IPS-20b (cell line): ENCODE measurements around the gene TSPO.

ENCODE experiments used
- H3K27ac ChIP-seq: one replicate; pipeline ENCODE4 v1.5.1; 2013; ENCODE audit warnings: low read length
- H3K27me3 ChIP-seq: 2 replicates; pipeline ENCODE4 v1.6.1; 2013; ENCODE audit warnings: mild to moderate bottlenecking, low read length, inconsistent platforms; ENCODE audit not compliant: insufficient read depth
- H3K36me3 ChIP-seq: 2 replicates; pipeline ENCODE4 v1.6.1; 2013; ENCODE audit warnings: low read depth, mild to moderate bottlenecking, inconsistent platforms, low read length, moderate library complexity; ENCODE audit not compliant: insufficient read depth
- H3K4me1 ChIP-seq: 2 replicates; pipeline ENCODE4 v1.6.1; 2013; ENCODE audit warnings: mild to moderate bottlenecking, control low read depth, inconsistent platforms, low read length, moderate library complexity; ENCODE audit not compliant: insufficient read depth
- H3K4me3 ChIP-seq: 2 replicates; pipeline ENCODE4 v1.5.1; 2013; ENCODE audit warnings: mild to moderate bottlenecking, low read length, inconsistent platforms
- H3K9ac ChIP-seq: 2 replicates; pipeline ENCODE4 v1.6.1; 2013; ENCODE audit warnings: low read depth, mild to moderate bottlenecking, inconsistent platforms, low read length, moderate library complexity
- H3K9me3 ChIP-seq: 2 replicates; pipeline ENCODE4 v1.6.1; 2013; ENCODE audit warnings: mild to moderate bottlenecking, low read depth, low read length, inconsistent platforms; ENCODE audit not compliant: insufficient read depth

The TSPO gene

DNA sequence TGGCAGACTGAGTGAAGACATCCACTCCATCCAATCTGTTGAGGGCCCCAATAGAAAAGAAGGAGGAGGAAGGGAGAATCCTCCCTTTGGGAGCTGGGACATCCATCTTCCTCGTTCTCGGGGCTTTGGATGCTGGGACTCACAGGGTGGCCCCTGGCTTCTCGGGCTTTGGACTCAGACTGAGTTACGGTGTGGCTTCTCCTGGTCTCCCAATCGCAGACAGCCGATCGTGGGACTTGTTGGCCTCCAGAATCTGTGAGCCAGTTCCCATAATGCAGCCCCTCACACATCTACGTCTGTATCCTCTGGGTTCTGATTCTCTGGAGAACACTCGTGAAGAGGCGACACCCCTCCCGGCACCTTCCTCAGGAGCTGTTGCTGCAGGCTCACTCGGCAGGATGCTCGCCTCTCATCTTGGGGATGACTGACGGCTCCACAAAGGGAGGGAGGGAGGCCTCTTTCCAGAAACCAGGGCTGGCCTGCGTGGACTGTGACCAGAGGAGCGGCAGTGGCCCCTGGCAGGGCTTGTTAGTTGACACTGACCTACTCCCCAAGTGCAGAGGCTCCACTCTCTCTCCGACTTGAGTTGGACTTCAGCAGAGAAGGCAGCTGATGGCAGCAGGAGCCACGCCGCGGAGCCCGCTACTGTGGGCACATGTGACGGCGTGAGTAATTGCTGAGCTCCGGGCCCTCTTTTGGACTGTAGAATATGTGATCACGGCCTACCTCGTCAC lies 50.3 kb downstream of the TSPO start:
- H3K9ac ChIP-seq, result no peak overlapping the region
- H3K9me3 ChIP-seq, result no peaks in the 10 kb centered on the region
- H3K27ac ChIP-seq, result no peak overlapping the region
- no peaks in the 10 kb centered on the region for H3K36me3 ChIP-seq
- peaks cover 4% of the 10 kb centered on the region; the same call in 1 of the 2 replicates for H3K4me1 ChIP-seq
- H3K4me3 ChIP-seq, result no peak overlapping the region
- H3K27me3 ChIP-seq, result no peaks in the 10 kb centered on the region

DNA sequence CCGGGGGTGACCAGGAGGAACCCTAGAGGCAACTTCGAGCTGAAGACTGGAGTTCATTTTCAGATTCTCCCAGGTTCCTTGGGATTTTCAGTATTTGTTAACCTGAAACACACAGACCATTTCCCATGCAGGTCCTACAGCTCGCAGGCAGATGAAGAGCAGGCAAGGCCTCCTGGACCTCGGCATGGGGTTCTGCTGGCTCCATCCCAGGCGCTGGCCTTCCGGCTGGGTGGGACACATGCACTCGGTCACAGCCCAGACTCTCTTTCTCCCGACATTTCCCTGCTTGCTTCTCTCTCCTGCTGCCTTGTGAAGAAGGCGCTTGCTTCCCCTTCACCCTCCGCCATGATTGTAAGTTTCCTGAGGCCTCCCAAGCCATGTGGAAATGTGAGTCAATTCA lies 51.0 kb downstream of the TSPO start:
- Histone ChIP-seq H3K27ac (no peak overlapping the region), H3K4me1 (peaks cover 4% of the 10 kb centered on the region; the same call in 1 of the 2 replicates), H3K9ac (peak overlapping the region; percentile 6; the same call in 1 of the 2 replicates), H3K36me3 (no peaks in the 10 kb centered on the region), H3K4me3 (no peak overlapping the region), H3K27me3 (no peaks in the 10 kb centered on the region), H3K9me3 (no peaks in the 10 kb centered on the region)

DNA sequence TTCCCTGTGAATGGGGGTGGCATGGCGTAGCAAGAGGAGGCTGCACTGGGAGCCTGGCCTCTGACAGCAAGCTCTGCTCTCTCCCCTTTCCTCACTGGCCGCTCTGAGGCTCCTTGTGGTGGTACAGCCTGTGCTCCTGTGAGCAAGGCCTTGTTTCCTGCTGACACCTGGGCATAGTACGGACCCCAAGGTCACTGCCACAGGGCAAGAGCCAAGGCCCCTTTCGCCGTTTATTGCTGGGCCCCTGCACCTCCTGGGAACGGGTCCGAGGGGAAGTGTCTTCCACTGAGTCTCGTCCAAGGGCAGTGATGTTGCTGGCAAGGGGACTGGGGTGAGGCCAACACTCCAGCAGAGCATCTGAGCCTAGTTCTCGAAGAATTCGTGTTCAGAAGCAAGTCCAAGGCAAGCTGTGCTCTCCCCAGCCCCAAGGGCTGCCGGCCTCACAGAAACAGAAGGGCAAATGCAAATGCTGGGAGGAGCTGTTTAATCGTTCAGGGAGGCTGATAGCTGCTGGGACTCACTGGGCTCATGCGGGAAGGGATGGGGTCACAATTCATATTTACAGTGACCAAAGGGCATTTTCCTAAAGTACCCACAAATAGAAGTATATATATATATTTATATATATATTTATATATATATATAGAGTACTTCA lies 51.5 kb downstream of the TSPO start:
- no peaks in the 10 kb centered on the region for H3K27me3 ChIP-seq
- H3K4me1 ChIP-seq, result peaks cover 4% of the 10 kb centered on the region; the same call in 1 of the 2 replicates
- peak overlapping the region; percentile 6; the same call in 1 of the 2 replicates for H3K9ac ChIP-seq
- H3K36me3 ChIP-seq, result no peaks in the 10 kb centered on the region
- no peak overlapping the region for H3K27ac ChIP-seq
- no peaks in the 10 kb centered on the region for H3K9me3 ChIP-seq
- H3K4me3 ChIP-seq, result no peak overlapping the region

- H3K4me3 ChIP-seq, result no peak overlapping the region
- H3K36me3 ChIP-seq, result no peaks in the 10 kb centered on the region
- H3K4me1 ChIP-seq, result peaks cover 4% of the 10 kb centered on the region; the same call in 1 of the 2 replicates
- no peak overlapping the region for H3K9ac ChIP-seq
- H3K27me3 ChIP-seq, result no peaks in the 10 kb centered on the region
- no peaks in the 10 kb centered on the region for H3K9me3 ChIP-seq
- no peak overlapping the region for H3K27ac ChIP-seq
Measured at GRCh38 chr22:43203471-43203981, 52.2 kb downstream of the TSPO start.

DNA sequence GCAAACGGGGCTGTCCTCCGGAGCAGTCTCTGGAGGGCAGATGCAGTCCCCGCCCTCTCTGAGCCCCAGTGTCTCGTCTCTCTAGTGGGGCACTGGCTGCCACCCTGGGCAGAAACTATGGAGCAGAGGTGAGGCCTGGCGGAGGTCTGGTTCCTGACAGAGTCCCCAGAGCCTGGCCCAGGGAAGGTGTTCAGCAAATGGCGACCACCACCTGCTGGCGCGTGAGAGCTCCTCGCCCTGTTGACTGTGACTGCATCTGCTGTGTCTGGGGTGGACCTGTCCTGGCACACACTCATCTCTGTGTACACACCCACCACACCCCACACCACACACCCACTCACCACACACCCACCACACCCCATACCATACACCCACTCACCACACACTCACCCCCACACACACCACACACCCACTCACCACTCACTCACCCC lies 53.9 kb downstream of the TSPO start:
- Histone ChIP-seq H3K9ac (no peak overlapping the region), H3K27me3 (no peaks in the 10 kb centered on the region), H3K9me3 (no peaks in the 10 kb centered on the region)

DNA sequence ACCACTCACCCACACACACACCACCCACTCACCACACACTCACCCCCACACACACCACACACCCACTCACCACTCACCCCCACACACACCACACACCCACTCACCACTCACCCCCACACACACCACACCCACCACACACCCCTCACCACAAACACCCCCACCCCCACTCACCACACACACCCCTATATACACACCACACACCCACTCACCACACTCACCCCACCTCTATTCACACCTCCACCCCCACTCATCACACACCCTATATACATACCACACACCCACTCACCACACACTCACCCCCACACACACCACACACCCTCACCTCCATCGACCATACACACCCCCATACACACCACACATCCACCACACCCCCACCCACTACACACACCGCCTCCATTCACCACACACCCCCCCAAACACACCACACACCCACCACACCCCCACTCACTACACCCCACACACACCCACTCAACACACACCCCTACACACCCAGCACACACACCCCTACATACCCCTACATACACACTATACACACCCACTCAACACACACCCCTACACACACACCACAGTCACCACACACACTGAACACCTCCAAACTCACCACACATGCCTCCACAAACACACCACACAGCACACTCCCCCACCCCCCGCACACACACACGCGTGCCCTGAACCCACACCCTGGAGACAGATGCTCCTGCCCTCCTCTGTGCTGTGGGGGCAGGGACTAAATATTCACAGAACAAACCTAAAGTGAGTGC lies 54.6 kb downstream of the TSPO start:
- Histone ChIP-seq H3K9me3 (no peaks in the 10 kb centered on the region), H3K27ac (no peak overlapping the region), H3K4me1 (peaks cover 4% of the 10 kb centered on the region; the same call in 1 of the 2 replicates), H3K27me3 (no peaks in the 10 kb centered on the region), H3K9ac (no peak overlapping the region), H3K36me3 (no peaks in the 10 kb centered on the region), H3K4me3 (no peak overlapping the region)

More for the DNA sequence above, 53.9 kb downstream of the TSPO start:
- H3K36me3 ChIP-seq, result no peaks in the 10 kb centered on the region
- H3K4me3 ChIP-seq, result no peak overlapping the region
- no peak overlapping the region for H3K27ac ChIP-seq
- H3K4me1 ChIP-seq, result peaks cover 4% of the 10 kb centered on the region; the same call in 1 of the 2 replicates

DNA sequence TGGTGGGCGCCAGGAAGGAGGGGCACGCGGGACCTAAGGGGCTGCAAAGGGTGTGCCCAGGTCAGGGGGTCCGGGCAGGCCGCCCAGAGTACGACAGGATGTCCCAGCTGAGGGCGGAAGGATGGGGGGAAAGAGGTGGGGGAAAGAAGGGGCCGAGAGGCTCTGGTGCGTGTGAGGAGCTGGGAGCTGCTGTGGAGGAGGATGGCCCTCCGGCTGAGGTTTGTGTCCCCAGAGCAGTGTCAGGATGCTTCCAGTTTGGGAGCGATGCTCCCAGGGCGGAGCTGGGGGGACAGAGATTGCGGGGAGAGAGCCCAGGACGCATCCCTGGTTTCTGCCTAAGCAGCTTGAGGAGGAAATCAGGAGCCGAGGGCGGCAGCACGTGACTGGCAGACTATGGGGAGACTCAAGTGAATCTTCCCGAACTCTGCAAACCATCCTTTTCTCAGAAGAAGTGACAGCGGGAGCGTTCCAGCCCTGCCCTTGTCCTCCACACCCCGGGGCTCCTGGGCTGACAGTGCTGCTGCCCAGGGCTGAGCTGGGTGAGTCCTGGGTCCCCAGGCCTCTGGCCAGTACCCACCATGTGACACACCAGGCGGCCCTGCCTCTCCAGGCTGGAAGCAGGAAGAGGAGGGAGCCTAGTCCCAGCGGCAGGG lies 55.3 kb downstream of the TSPO start:
- Histone ChIP-seq H3K36me3 (no peaks in the 10 kb centered on the region), H3K9me3 (no peaks in the 10 kb centered on the region), H3K27ac (no peak overlapping the region), H3K27me3 (no peaks in the 10 kb centered on the region), H3K4me3 (no peak overlapping the region), H3K4me1 (peaks cover 4% of the 10 kb centered on the region; the same call in 1 of the 2 replicates), H3K9ac (no peak overlapping the region)

DNA sequence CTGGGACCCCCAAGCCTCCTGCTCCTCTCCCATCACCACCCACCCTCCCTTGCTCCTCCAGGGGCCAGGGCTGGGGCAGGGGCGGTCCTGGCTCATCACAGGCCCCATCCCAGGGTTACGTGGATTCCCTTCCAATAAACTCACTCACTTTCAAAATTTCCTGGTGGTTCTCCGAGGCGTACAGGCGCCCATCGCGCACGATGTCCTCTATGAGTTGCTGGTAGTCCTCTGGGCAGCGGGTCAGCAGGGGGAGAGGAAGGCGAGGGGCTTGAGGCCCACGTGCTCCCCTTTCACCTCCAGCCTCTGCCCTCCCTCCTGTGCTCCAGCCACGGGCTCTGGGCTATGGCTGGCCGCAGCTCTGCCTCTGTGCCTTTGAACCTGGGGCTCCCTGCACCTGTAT lies 56.0 kb downstream of the TSPO start:
- H3K27ac ChIP-seq, result no peak overlapping the region
- no peak overlapping the region for H3K4me3 ChIP-seq
- H3K36me3 ChIP-seq, result no peaks in the 10 kb centered on the region
- no peak overlapping the region for H3K9ac ChIP-seq
- H3K27me3 ChIP-seq, result no peaks in the 10 kb centered on the region
- H3K9me3 ChIP-seq, result no peaks in the 10 kb centered on the region
- peaks cover 4% of the 10 kb centered on the region; the same call in 1 of the 2 replicates for H3K4me1 ChIP-seq

GRCh38 chr22:43207849-43208702 lies 56.7 kb downstream of the TSPO start:
- Histone ChIP-seq H3K9ac (no peak overlapping the region), H3K9me3 (no peaks in the 10 kb centered on the region), H3K4me3 (no peak overlapping the region), H3K4me1 (no peaks in the 10 kb centered on the region), H3K27ac (no peak overlapping the region), H3K27me3 (no peaks in the 10 kb centered on the region), H3K36me3 (no peaks in the 10 kb centered on the region)

DNA sequence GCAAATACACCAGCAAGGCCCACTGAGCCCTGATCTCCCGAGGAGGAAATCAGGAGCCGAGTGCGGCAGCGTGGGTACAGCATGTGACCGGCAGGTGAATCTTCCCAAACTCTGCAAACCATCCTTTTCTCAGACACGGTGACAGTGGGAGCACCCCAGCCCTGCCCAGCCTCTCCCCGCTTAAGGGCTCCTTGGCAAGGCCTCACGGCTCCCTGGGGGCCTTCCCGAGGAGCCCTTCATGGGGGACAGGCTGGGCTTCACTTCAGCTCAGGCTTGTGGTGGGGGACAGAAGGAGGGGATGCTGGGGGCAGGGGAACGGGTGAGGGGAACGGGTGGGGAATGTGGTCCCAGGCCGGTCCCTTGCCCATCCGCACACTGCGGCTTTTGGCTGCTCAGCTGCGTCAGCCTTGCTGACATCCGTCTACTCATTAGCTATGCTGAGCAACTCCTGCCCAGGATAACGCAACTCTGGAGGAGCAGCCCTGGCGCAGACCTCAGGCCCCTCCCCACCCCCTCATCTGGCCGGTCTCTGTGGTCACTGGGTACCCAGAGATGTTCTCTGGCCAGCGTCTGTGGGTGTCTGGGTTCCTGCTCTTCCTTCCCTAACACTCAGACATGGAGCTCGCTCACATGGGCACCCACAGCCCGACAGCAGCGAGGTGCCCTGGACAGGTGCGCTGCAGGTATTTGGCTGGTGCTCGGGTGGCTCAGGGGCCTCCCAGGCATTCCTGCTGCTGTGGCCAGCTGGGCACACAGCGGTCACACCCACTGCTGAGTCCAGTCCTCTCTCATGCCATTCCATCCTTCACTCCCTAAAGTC lies 57.6 kb downstream of the TSPO start:
- H3K27ac ChIP-seq, result no peak overlapping the region
- no peaks in the 10 kb centered on the region for H3K36me3 ChIP-seq
- no peak overlapping the region for H3K9ac ChIP-seq
- peaks cover 3% of the 10 kb centered on the region; the same call in 1 of the 2 replicates for H3K4me1 ChIP-seq
- H3K4me3 ChIP-seq, result no peak overlapping the region
- no peaks in the 10 kb centered on the region for H3K27me3 ChIP-seq
- H3K9me3 ChIP-seq, result no peaks in the 10 kb centered on the region
